Mucosa of descending colon (tissue), 3 donors: ENCODE data around the gene GIMAP4. TPM values are rescaled to one million over a fixed set of nuclear protein-coding genes. Genes with fewer than 3 reads are reported as not detected.
"Not testable (repeated sequence)": the region's sequence is repeated elsewhere in the genome, so short reads cannot be mapped to it uniquely, and the experiment has no call there.

Experiments
- ATAC-seq: fragments of 200-7000 bp; cut with Tn5 transposase; one replicate; pipeline ENCODE4 v1.9.1; 2020; ENCODE audit warnings: mild to moderate bottlenecking, moderate library complexity
- DNase-seq, 3 donors: peaks; one replicate each; pipeline ENCODE4 v3.0.0-alpha.2; 2020
- H3K36me3 ChIP-seq: fragments of 200-600 bp; one replicate; pipeline ENCODE4 v1.8.0; 2021; ENCODE audit warnings: low read depth, mild to moderate bottlenecking
- H3K4me1 ChIP-seq: fragments of 200-600 bp; one replicate; pipeline ENCODE4 v1.8.0; 2021; ENCODE audit warnings: low read depth, mild to moderate bottlenecking
- H3K4me3 ChIP-seq: fragments of 200-600 bp; one replicate; pipeline ENCODE4 v1.8.0; 2021; ENCODE audit warnings: mild to moderate bottlenecking
- H3K9me3 ChIP-seq: fragments of 200-600 bp; one replicate; pipeline ENCODE4 v1.8.0; 2021; ENCODE audit warnings: mild to moderate bottlenecking
- intact Hi-C, 2 donors: fragments of 100-400 bp; cut with DNase I in 1 of 2; cut with micrococcal nuclease in 1 of 2; formaldehyde crosslinking; loops; one replicate each; pipeline versions ENCODE4 v1.11.0 to v1.11.1; 2022; cut with DNase I, micrococcal nuclease
- total RNA-seq, 3 donors: library from RNA; stranded (reverse); fragmentation: NEBNext Ultra II Directional in 2 of 3; extraction: Animal tissue kit (Norgen Biotek cat#: 25700) in 2 of 3; gene quantifications; one replicate each; pipeline versions ENCODE4 v1.2.1 to v1.2.4, GENCODE V29; 2021 to 2023
- TF ChIP-seq, protein P1 (sequence below): fragments of 200-600 bp; IDR thresholded peaks from one replicate; pipeline ENCODE4 v1.8.0; 2022; ENCODE audit warnings: antibody characterized with exemption, mild to moderate bottlenecking
- donor health status: DM: no; HTN: no; CAD: no; lungs with moderate emphysema.
- donor health status: DM: no; HTN: no; CAD: no.
- donor health status: DM: no; HTN: yes; CAD: no.

Gene GIMAP4
- total RNA-seq, 3 donors from 2014 or later, result 10.5 to 22.6 (median 18.1) TPM

DNA sequence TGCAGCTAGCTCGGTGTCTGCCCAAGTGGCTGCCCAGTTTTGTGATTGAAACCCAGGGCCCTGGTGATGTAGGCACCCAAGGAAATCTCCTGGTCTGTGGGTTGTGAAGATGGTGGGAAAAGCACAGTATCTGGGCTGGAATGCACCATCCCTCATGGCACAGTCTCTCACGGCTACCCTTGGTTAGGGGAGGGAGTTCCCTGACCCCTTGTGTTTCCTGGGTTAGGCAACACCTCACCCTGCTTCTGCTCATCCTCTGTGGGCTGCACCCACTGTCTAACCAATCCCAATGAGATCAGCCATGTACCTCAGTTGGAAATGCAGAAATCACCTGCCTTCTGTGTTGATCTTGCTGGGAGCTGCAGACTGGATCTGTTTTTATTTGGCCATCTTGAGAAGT lies 27.6 kb downstream of the GIMAP4 start:
- ATAC-seq (no peak), DNase-seq (no peak)
- intact Hi-C loops, result no loop called here

DNA sequence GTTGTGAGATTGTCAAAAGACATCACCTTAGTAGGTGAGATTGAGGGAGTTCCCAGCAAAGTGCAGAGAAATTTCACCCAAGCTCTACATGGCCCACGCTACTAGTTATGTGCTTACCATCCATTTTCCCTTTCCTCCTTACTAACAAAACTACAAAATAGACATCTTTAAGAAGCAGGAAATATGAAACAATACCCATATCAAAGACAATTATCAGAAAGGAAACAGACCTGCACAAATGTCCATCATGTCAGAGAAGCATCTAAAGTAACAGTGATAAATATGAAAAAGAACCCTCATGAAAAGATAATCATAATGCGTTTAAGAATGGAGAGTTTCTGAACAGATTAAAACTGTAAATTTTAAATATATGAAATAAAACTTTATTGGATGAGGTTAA lies 28.2 kb downstream of the GIMAP4 start:
- DNase-seq (no peak), ATAC-seq (no peak)
- Histone ChIP-seq H3K36me3 (no peaks in the 10 kb centered on the region), H3K9me3 (peaks cover 15% of the 10 kb centered on the region), H3K4me1 (no peaks in the 10 kb centered on the region), H3K4me3 (no peak overlapping the region)
- TF ChIP-seq, protein P1, sequence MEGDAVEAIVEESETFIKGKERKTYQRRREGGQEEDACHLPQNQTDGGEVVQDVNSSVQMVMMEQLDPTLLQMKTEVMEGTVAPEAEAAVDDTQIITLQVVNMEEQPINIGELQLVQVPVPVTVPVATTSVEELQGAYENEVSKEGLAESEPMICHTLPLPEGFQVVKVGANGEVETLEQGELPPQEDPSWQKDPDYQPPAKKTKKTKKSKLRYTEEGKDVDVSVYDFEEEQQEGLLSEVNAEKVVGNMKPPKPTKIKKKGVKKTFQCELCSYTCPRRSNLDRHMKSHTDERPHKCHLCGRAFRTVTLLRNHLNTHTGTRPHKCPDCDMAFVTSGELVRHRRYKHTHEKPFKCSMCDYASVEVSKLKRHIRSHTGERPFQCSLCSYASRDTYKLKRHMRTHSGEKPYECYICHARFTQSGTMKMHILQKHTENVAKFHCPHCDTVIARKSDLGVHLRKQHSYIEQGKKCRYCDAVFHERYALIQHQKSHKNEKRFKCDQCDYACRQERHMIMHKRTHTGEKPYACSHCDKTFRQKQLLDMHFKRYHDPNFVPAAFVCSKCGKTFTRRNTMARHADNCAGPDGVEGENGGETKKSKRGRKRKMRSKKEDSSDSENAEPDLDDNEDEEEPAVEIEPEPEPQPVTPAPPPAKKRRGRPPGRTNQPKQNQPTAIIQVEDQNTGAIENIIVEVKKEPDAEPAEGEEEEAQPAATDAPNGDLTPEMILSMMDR, result no peak
- intact Hi-C loops, result no loop called here

More for the DNA sequence above, 27.6 kb downstream of the GIMAP4 start:
- Histone ChIP-seq H3K9me3 (peaks cover 15% of the 10 kb centered on the region), H3K4me3 (no peak overlapping the region), H3K36me3 (no peaks in the 10 kb centered on the region), H3K4me1 (no peaks in the 10 kb centered on the region)
- TF ChIP-seq, protein P1, result no peak

- H3K4me1 ChIP-seq, intact Hi-C loops, H3K4me3 ChIP-seq, DNase-seq, H3K9me3 ChIP-seq, ATAC-seq, H3K36me3 ChIP-seq: not testable (repeated sequence)
These were observed 36.4 kb downstream of the GIMAP4 start for GRCh38 chr7:150603600-150603999.

- no peaks in the 10 kb centered on the region for H3K36me3 ChIP-seq
- H3K9me3 ChIP-seq, result no peaks in the 10 kb centered on the region
- intact Hi-C loops, result no loop called here
- no peaks in the 10 kb centered on the region for H3K4me1 ChIP-seq
- no peak for DNase-seq
- no peak overlapping the region for H3K4me3 ChIP-seq
- TF ChIP-seq, protein P1, result no peak
- no peak for ATAC-seq
These were observed 43.0 kb downstream of the GIMAP4 start for GRCh38 chr7:150610233-150610632.

GRCh38 chr7:150612925-150613324 lies 45.7 kb downstream of the GIMAP4 start:
- H3K4me3 ChIP-seq, result no peak overlapping the region
- no peaks in the 10 kb centered on the region for H3K36me3 ChIP-seq
- intact Hi-C loops, result no loop called here
- ATAC-seq (no peak), DNase-seq (no peak)
- H3K9me3 ChIP-seq, result no peaks in the 10 kb centered on the region
- TF ChIP-seq, protein P1, result no peak
- no peaks in the 10 kb centered on the region for H3K4me1 ChIP-seq

DNA sequence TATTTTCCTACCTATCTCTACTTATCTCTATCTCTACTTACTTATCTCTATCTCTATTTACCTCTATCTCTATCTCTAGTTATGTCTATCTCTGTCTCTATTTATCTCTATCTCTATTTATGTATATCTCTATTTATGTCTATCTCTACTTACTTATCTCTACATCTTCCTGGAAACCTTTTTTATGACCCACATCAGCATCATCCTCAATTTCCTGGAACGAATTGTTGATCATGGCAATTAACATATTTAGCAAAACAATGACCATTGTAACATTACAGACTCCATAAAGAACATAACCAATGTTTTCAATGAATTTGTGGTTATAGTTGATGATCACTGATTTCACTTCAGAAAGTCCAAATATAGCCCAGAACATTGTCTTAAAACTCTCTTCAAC lies 46.7 kb downstream of the GIMAP4 start:
- H3K9me3 ChIP-seq, result no peaks in the 10 kb centered on the region
- H3K4me1 ChIP-seq, result no peaks in the 10 kb centered on the region
- no peaks in the 10 kb centered on the region for H3K36me3 ChIP-seq
- TF ChIP-seq, protein P1, result no peak
- H3K4me3 ChIP-seq, result no peak overlapping the region
- intact Hi-C loops, result no loop called here
- DNase-seq (no peak), ATAC-seq (no peak)

DNA sequence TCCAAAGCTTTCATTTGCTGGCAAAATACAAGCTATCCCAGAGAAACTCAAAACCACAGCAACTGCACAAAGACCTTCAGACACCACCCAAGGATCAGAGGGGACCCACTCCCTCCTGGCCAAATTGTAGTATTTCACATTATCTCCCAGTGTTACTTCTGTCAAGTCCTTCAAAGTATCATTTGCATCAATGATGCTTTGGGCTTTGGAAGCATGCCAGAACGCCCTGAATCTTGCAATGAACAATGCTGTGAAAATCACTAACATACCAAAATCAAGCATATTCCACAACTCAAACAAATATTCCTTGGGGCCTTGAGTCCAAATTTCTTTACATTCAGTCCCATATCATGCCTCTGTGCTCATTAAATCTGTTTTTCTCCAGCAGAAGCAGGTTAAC lies 47.2 kb downstream of the GIMAP4 start:
- DNase-seq, H3K4me3 ChIP-seq, H3K9me3 ChIP-seq, ATAC-seq, H3K4me1 ChIP-seq, H3K36me3 ChIP-seq, intact Hi-C loops: not testable (repeated sequence)

GRCh38 chr7:150615221-150615755 lies 48.1 kb downstream of the GIMAP4 start:
- H3K36me3 ChIP-seq, DNase-seq, intact Hi-C loops, H3K4me3 ChIP-seq, ATAC-seq, H3K9me3 ChIP-seq, H3K4me1 ChIP-seq: not testable (repeated sequence)
